Fibroblast of pulmonary artery (primary cell): ENCODE data around the gene CYP2S1.
"Not testable (repeated sequence)": the region's sequence is repeated elsewhere in the genome, so short reads cannot be mapped to it uniquely, and the experiment has no call there.

ENCODE experiments used
- DNase-seq: peaks from one replicate; pipeline ENCODE4 v3.0.0-alpha.2; 2010; ENCODE audit warnings: low read depth
- H3K4me3 ChIP-seq: replicated peaks from 2 replicates; pipeline ENCODE4 v1.5.1; 2011; ENCODE audit warnings: low read depth, mild to moderate bottlenecking, control low read depth, low read length, moderate library complexity
- TF ChIP-seq, protein P1 (sequence below): IDR thresholded peaks from 2 replicates; pipeline ENCODE4 v1.5.1; 2011; ENCODE audit warnings: mild to moderate bottlenecking, control low read depth, low read length, inconsistent platforms; ENCODE audit errors: missing control alignments

Gene CYP2S1

GRCh38 chr19:41161903-41162302 is 31.1 kb upstream of the CYP2S1 start:
- no peak overlapping the region for H3K4me3 ChIP-seq
- TF ChIP-seq, protein P1, sequence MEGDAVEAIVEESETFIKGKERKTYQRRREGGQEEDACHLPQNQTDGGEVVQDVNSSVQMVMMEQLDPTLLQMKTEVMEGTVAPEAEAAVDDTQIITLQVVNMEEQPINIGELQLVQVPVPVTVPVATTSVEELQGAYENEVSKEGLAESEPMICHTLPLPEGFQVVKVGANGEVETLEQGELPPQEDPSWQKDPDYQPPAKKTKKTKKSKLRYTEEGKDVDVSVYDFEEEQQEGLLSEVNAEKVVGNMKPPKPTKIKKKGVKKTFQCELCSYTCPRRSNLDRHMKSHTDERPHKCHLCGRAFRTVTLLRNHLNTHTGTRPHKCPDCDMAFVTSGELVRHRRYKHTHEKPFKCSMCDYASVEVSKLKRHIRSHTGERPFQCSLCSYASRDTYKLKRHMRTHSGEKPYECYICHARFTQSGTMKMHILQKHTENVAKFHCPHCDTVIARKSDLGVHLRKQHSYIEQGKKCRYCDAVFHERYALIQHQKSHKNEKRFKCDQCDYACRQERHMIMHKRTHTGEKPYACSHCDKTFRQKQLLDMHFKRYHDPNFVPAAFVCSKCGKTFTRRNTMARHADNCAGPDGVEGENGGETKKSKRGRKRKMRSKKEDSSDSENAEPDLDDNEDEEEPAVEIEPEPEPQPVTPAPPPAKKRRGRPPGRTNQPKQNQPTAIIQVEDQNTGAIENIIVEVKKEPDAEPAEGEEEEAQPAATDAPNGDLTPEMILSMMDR, result peak; percentile 4
- DNase-seq, result no peak

- H3K4me3 ChIP-seq, result no peak overlapping the region
- TF ChIP-seq, protein P1, result no peak
- no peak for DNase-seq
Measured at GRCh38 chr19:41166944-41167804, 25.8 kb upstream of the CYP2S1 start.

GRCh38 chr19:41172297-41173164 is 20.5 kb upstream of the CYP2S1 start:
- no peak for DNase-seq
- H3K4me3 ChIP-seq, result no peak overlapping the region
- TF ChIP-seq, protein P1, result no peak

DNA sequence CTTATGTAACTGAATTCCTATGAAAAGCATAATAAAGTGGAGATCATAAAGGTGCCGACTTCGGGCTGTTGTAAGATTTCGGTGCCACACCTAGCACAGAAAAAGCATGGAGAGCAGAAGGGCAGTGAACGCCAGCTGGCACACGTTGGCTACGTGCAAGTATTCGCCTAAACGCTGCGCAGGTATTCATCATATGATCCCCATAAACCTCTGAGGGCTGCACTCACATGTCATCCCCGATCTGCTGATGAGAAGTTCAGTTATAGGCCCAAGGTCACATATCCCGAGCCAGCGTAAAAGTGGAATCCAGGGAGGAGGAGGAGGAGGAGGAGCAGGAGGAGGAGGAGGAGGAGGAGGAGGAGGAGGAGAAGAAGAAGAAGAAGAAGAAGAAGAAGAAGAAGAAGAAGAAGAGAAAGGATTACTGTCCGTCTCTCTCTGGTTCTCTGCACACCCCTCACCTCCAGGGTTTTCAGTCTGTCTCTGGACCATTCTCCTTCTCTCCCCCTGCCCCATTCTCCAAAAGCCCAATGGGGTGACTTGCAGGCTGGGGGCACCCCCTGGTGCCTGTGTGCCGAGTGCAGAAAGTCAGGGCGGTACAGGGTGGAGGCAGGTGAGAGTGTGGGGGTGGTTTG is 18.6 kb upstream of the CYP2S1 start:
- H3K4me3 ChIP-seq, result no peak overlapping the region
- TF ChIP-seq, protein P1, result no peak
- DNase-seq, result no peak

- TF ChIP-seq, protein P1, result no peak
Measured at GRCh38 chr19:41175801-41176777, 16.9 kb upstream of the CYP2S1 start.

GRCh38 chr19:41180173-41180572 is 12.8 kb upstream of the CYP2S1 start:
- H3K4me3 ChIP-seq, DNase-seq: not testable (repeated sequence)

More at GRCh38 chr19:41175801-41176777, 16.9 kb upstream of the CYP2S1 start:
- DNase-seq, result peak; percentile 63
- no peak overlapping the region for H3K4me3 ChIP-seq
